B cell (primary cell): ENCODE measurements around the gene SCN1B. TPM values are rescaled to one million over a fixed set of nuclear protein-coding genes. Genes with fewer than 3 reads are reported as not detected.
"Not testable (repeated sequence)": the region's sequence is repeated elsewhere in the genome, so short reads cannot be mapped to it uniquely, and the experiment has no call there.

Source experiments
- ATAC-seq: fragments of 200-7000 bp; cut with Tn5 transposase; one replicate; pipeline ENCODE4 v1.10.0; 2021; ENCODE audit warnings: low read depth, mild to moderate bottlenecking, moderate number of reproducible peaks, moderate library complexity
- CTCF ChIA-PET: fragments of 350-600 bp; sonication (Branson Sonifier 250); formaldehyde crosslinking; loops from one replicate; lab custom pipeline; 2021; ENCODE audit warnings: antibody characterized with exemption, inconsistent platforms; lab: Charles Lee
- POLR2A ChIA-PET: fragments of 350-600 bp; sonication (Branson Sonifier 250); formaldehyde crosslinking; loops from one replicate; lab custom pipeline; 2021; ENCODE audit warnings: antibody characterized with exemption; lab: Charles Lee
- DNase-seq: peaks from one replicate; pipeline ENCODE4 v3.0.0; 2013
- H2AFZ ChIP-seq: 2 replicates; pipeline ENCODE4 v1.6.1; 2012; ENCODE audit warnings: mild to moderate bottlenecking, low read depth, low read length; ENCODE audit not compliant: insufficient read depth, poor library complexity, severe bottlenecking
- H3K27ac ChIP-seq, 2 donors: 1 replicate in 1 of 2; 2 replicates in 1 of 2; pipeline ENCODE4 v1.5.1; 2012 to 2013; ENCODE audit warnings: low read length in 2 of 2, mild to moderate bottlenecking in 2 of 2, moderate library complexity in 1 of 2
- H3K27me3 ChIP-seq, 4 experiments: fragments of 200-600 bp in 1 of 4; sonication (generic) in 1 of 4; replicated peaks in 1 of 4; 1 replicate in 2 of 4; 2 replicates in 2 of 4; pipeline versions ENCODE4 v1.6.1 to v1.7.0; 2013 to 2016; ENCODE audit warnings: low read length in 3 of 4, mild to moderate bottlenecking in 2 of 4, mixed read lengths in 1 of 4, moderate library complexity in 1 of 4; ENCODE audit not compliant: insufficient read depth in 4 of 4, control insufficient read depth in 3 of 4; ENCODE audit errors: control extremely low read depth in 1 of 4
- H3K36me3 ChIP-seq, 2 experiments: replicated peaks in 1 of 2; 1 replicate in 1 of 2; 2 replicates in 1 of 2; pipeline versions ENCODE4 v1.6.1 to v1.7.1; 2013; ENCODE audit warnings: low read length in 1 of 2; ENCODE audit not compliant: insufficient read depth in 2 of 2, control insufficient read depth in 1 of 2; ENCODE audit errors: control extremely low read depth in 1 of 2, extremely low read depth in 1 of 2
- H3K4me1 ChIP-seq, 2 donors: fragments of 200-600 bp in 1 of 2; sonication (generic) in 1 of 2; 1 replicate in 1 of 2; 2 replicates in 1 of 2; pipeline versions ENCODE4 v1.5.1 to v1.6.1; 2013 to 2017; ENCODE audit warnings: low read length in 2 of 2; ENCODE audit not compliant: control insufficient read depth in 2 of 2, insufficient read depth in 2 of 2
- H3K4me2 ChIP-seq: replicated peaks from 2 replicates; pipeline ENCODE3; 2012; ENCODE audit warnings: mild to moderate bottlenecking, low read depth, low read length; ENCODE audit not compliant: poor library complexity, severe bottlenecking
- H3K4me3 ChIP-seq, 5 experiments: fragments of 200-600 bp in 1 of 5; sonication (generic) in 1 of 5; 1 replicate in 3 of 5; 2 replicates in 2 of 5; pipeline versions ENCODE4 v1.5.1 to v1.7.0; 2011 to 2016; ENCODE audit warnings: low read length in 4 of 5, mild to moderate bottlenecking in 4 of 5, low read depth in 2 of 5, control low read depth in 1 of 5, moderate library complexity in 1 of 5; ENCODE audit not compliant: insufficient read depth in 1 of 5; ENCODE audit errors: control extremely low read depth in 1 of 5, extremely low read depth in 1 of 5
- H3K79me2 ChIP-seq: fragments of 200-600 bp; sonication (generic); one replicate; pipeline ENCODE4 v1.6.0; 2016; ENCODE audit warnings: low read length; ENCODE audit not compliant: control insufficient read depth, insufficient read depth
- H3K9ac ChIP-seq: fragments of 200-600 bp; sonication (generic); 2 replicates; pipeline ENCODE4 v1.6.1; 2017; ENCODE audit warnings: mild to moderate bottlenecking, low read length, moderate library complexity
- H3K9me3 ChIP-seq, 3 donors: one replicate each; pipeline versions ENCODE4 v1.6.1 to v1.7.1; 2013; ENCODE audit warnings: low read length in 2 of 3; ENCODE audit not compliant: control insufficient read depth in 2 of 3, insufficient read depth in 1 of 3; ENCODE audit errors: control extremely low read depth in 1 of 3
- H4K20me1 ChIP-seq: 2 replicates; pipeline ENCODE4 v1.6.0; 2012; ENCODE audit warnings: mild to moderate bottlenecking, low read length; ENCODE audit not compliant: insufficient read depth, control insufficient read depth, poor library complexity, severe bottlenecking
- H3K27ac Mint-ChIP-seq: one replicate; pipeline ENCODE4 v1.8.0; 2021; ENCODE audit warnings: mixed read lengths
- H3K27me3 Mint-ChIP-seq: one replicate; pipeline ENCODE4 v1.8.0; 2021; ENCODE audit warnings: mixed read lengths
- H3K4me1 Mint-ChIP-seq: one replicate; pipeline ENCODE4 v1.8.0; 2021; ENCODE audit warnings: mixed read lengths
- H3K4me3 Mint-ChIP-seq: one replicate; pipeline ENCODE4 v1.8.0; 2021; ENCODE audit warnings: mixed read lengths
- H3K9me3 Mint-ChIP-seq: one replicate; pipeline ENCODE4 v1.8.0; 2022; ENCODE audit warnings: mixed read lengths; ENCODE audit not compliant: insufficient read depth
- EZH2 ChIP-seq: IDR thresholded peaks from 2 replicates; pipeline ENCODE4 v1.6.1; 2012; ENCODE audit warnings: borderline replicate concordance, low read depth, mild to moderate bottlenecking, moderate library complexity, low read length; ENCODE audit not compliant: insufficient read depth, poor library complexity, severe bottlenecking
- WGBS: methylation state at CpG from one replicate; pipeline ENCODE4 v1.1.5; 2013; ENCODE audit warnings: missing lambda C conversion rate; ENCODE audit not compliant: insufficient coverage; 5-methylcytosine and 5-hydroxymethylcytosine counted together
- intact Hi-C: fragments of 100-400 bp; cut with micrococcal nuclease; formaldehyde crosslinking; loops from one replicate; pipeline ENCODE4 v1.10.0; 2022
- polyA plus RNA-seq: library from polyadenylated mRNA; depleted of rRNA; stranded (reverse); fragments of >200 nt; gene quantifications from 2 replicates; pipeline ENCODE4 v1.2.3, GENCODE V29; 2012
- total RNA-seq, 2 donors: library from RNA; stranded (reverse); fragments of 120-200 nt in 1 of 2; gene quantifications; 1 replicate in 1 of 2; 2 replicates in 1 of 2; pipeline versions ENCODE4 v1.2.3 to v1.2.4, GENCODE V29; 2013 to 2022
- TF ChIP-seq, protein P1 (sequence below): fragments of 200-600 bp; IDR thresholded peaks from one replicate; pipeline ENCODE4 v1.8.0; 2022; ENCODE audit warnings: antibody characterized with exemption, mild to moderate bottlenecking

Gene SCN1B
- total and polyA plus RNA-seq, 2 donors (not counting 1 experiment from before 2014, with no cell fraction given) = 0.52 to 0.72 TPM

GRCh38 chr19:34991542-34992333, 38.5 kb upstream of the SCN1B start:
- ATAC-seq = no peak
- peaks cover 0 to 9% (median 0%) of the 10 kb centered on the region in 3 donors for H3K9me3 ChIP-seq
- H3K36me3 ChIP-seq = no peaks in the 10 kb centered on the region
- H3K4me1 Mint-ChIP-seq = peaks cover 6% of the 10 kb centered on the region
- no peak overlapping the region for H3K4me3 ChIP-seq
- H3K79me2 ChIP-seq = no peaks in the 10 kb centered on the region
- peaks cover 4% of the 10 kb centered on the region for H3K27me3 Mint-ChIP-seq
- H3K27me3 ChIP-seq = peaks cover 0 to 4% (median 0%) of the 10 kb centered on the region in 4 experiments
- no peak for TF ChIP-seq EZH2
- TF ChIP-seq, protein P1, sequence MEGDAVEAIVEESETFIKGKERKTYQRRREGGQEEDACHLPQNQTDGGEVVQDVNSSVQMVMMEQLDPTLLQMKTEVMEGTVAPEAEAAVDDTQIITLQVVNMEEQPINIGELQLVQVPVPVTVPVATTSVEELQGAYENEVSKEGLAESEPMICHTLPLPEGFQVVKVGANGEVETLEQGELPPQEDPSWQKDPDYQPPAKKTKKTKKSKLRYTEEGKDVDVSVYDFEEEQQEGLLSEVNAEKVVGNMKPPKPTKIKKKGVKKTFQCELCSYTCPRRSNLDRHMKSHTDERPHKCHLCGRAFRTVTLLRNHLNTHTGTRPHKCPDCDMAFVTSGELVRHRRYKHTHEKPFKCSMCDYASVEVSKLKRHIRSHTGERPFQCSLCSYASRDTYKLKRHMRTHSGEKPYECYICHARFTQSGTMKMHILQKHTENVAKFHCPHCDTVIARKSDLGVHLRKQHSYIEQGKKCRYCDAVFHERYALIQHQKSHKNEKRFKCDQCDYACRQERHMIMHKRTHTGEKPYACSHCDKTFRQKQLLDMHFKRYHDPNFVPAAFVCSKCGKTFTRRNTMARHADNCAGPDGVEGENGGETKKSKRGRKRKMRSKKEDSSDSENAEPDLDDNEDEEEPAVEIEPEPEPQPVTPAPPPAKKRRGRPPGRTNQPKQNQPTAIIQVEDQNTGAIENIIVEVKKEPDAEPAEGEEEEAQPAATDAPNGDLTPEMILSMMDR = no peak
- POLR2A ChIA-PET = no interaction called here
- WGBS = 100% methylated on average over 1 of the region's 8 CpGs
- no peaks in the 10 kb centered on the region for H4K20me1 ChIP-seq
- no peak overlapping the region for H3K27ac ChIP-seq
- intact Hi-C loops = no loop called here
- CTCF ChIA-PET = no interaction called here
- H3K4me3 Mint-ChIP-seq = no peak overlapping the region
- no peak overlapping the region for H3K9ac ChIP-seq
- no peak overlapping the region for H3K27ac Mint-ChIP-seq
- H3K9me3 Mint-ChIP-seq = no peaks in the 10 kb centered on the region
- no peak overlapping the region for H2AFZ ChIP-seq
- peaks cover 0 to 3% of the 10 kb centered on the region in 2 donors for H3K4me1 ChIP-seq
- DNase-seq = no peak
- H3K4me2 ChIP-seq = no peak overlapping the region

DNA sequence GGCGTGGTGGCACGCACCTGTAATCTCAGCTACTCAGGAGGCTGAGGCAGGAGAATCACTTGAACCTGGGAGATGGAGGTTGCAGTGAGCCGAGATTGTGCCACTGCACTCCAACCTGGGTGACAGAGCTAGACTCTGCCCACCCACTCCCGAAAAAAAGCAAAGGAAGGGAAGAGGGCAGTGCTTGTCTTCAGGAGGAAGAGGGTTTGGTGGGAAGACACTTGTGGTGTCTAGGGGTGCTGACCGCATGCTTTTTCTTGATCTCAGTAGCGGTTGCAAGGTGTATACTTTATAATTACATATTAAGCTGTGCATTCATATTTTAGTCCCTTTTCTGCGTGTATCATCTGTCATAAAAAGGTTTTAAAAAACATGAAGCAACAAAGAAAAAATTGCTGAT, 37.7 kb upstream of the SCN1B start:
- H3K4me3 ChIP-seq, H3K27me3 Mint-ChIP-seq, H3K9me3 ChIP-seq, H3K9ac ChIP-seq, H3K4me3 Mint-ChIP-seq, H3K79me2 ChIP-seq, CTCF ChIA-PET, H4K20me1 ChIP-seq, H2AFZ ChIP-seq, H3K36me3 ChIP-seq, H3K9me3 Mint-ChIP-seq, intact Hi-C loops, H3K27ac ChIP-seq, H3K27me3 ChIP-seq, DNase-seq, H3K27ac Mint-ChIP-seq, ATAC-seq, POLR2A ChIA-PET, H3K4me2 ChIP-seq: not testable (repeated sequence)
- peaks cover 14% of the 10 kb centered on the region for H3K4me1 Mint-ChIP-seq
- WGBS = 90% methylated on average over 2 of the region's 7 CpGs
- H3K4me1 ChIP-seq = peaks cover 4 to 11% of the 10 kb centered on the region in 2 donors
